ENCODE results near the gene CGNL1. TPM values are rescaled to one million over a fixed set of nuclear protein-coding genes. Genes with fewer than 3 reads are reported as not detected.

The CGNL1 gene
- polyA plus RNA-seq, 3 donors from 2014 or later = not detected

GRCh38 chr15:57425842-57426241, 49.5 kb downstream of the CGNL1 start:
- H3K36me3 Mint-ChIP-seq = no peaks in the 10 kb centered on the region
- no peaks in the 10 kb centered on the region for H3K4me1 Mint-ChIP-seq
- no peak overlapping the region for H3K4me3 Mint-ChIP-seq
- no peaks in the 10 kb centered on the region for H3K9me3 Mint-ChIP-seq
- H3K27ac Mint-ChIP-seq = no peak overlapping the region
- no peak for DNase-seq
- H3K27me3 Mint-ChIP-seq (ENCODE audit: low read depth in 3 of 3) = peaks cover 1 to 7% (median 3%) of the 10 kb centered on the region in 3 donors

GRCh38 chr15:57427367-57427821, 51.1 kb downstream of the CGNL1 start:
- peaks cover 0 to 13% (median 3%) of the 10 kb centered on the region in 3 donors for H3K27me3 Mint-ChIP-seq (ENCODE audit: low read depth in 3 of 3)
- no peaks in the 10 kb centered on the region for H3K4me1 Mint-ChIP-seq
- no peak for DNase-seq
- no peak overlapping the region for H3K4me3 Mint-ChIP-seq
- H3K36me3 Mint-ChIP-seq = no peaks in the 10 kb centered on the region
- no peak overlapping the region for H3K27ac Mint-ChIP-seq
- no peaks in the 10 kb centered on the region for H3K9me3 Mint-ChIP-seq

GRCh38 chr15:57432141-57432741, 55.9 kb downstream of the CGNL1 start:
- Mint-ChIP-seq H3K4me1 (no peaks in the 10 kb centered on the region), H3K27me3 (ENCODE audit: low read depth in 3 of 3) (peaks cover 2 to 14% (median 6%) of the 10 kb centered on the region in 3 donors), H3K4me3 (no peak overlapping the region), H3K9me3 (no peaks in the 10 kb centered on the region), H3K36me3 (no peaks in the 10 kb centered on the region), H3K27ac (no peak overlapping the region)
- DNase-seq = no peak

- H3K4me1 Mint-ChIP-seq = no peaks in the 10 kb centered on the region
- H3K27ac Mint-ChIP-seq = no peak overlapping the region
- H3K4me3 Mint-ChIP-seq = no peak overlapping the region
- peaks cover 2 to 16% (median 3%) of the 10 kb centered on the region in 3 donors for H3K27me3 Mint-ChIP-seq (ENCODE audit: low read depth in 3 of 3)
- DNase-seq = no peak
- H3K9me3 Mint-ChIP-seq = no peaks in the 10 kb centered on the region
- H3K36me3 Mint-ChIP-seq = no peaks in the 10 kb centered on the region
Observed at GRCh38 chr15:57436166-57436565, 59.9 kb downstream of the CGNL1 start.

- no peak for DNase-seq
- H3K36me3 Mint-ChIP-seq = no peaks in the 10 kb centered on the region
- H3K27me3 Mint-ChIP-seq (ENCODE audit: low read depth in 3 of 3) = peaks cover 2 to 14% (median 3%) of the 10 kb centered on the region in 3 donors
- no peaks in the 10 kb centered on the region for H3K4me1 Mint-ChIP-seq
- H3K27ac Mint-ChIP-seq = no peak overlapping the region
- H3K9me3 Mint-ChIP-seq = no peaks in the 10 kb centered on the region
- H3K4me3 Mint-ChIP-seq = no peak overlapping the region
Observed at GRCh38 chr15:57436961-57437360, 60.7 kb downstream of the CGNL1 start.

- H3K4me3 Mint-ChIP-seq = no peak overlapping the region
- H3K27me3 Mint-ChIP-seq (ENCODE audit: low read depth in 3 of 3) = peaks cover 2 to 11% (median 3%) of the 10 kb centered on the region in 3 donors
- no peak overlapping the region for H3K27ac Mint-ChIP-seq
- H3K36me3 Mint-ChIP-seq = no peaks in the 10 kb centered on the region
- no peaks in the 10 kb centered on the region for H3K9me3 Mint-ChIP-seq
- DNase-seq = no peak
- H3K4me1 Mint-ChIP-seq = no peaks in the 10 kb centered on the region
Observed at GRCh38 chr15:57437564-57437963, 61.3 kb downstream of the CGNL1 start.

- Mint-ChIP-seq H3K27me3 (ENCODE audit: low read depth in 3 of 3) (peaks cover 2 to 9% (median 3%) of the 10 kb centered on the region in 3 donors), H3K27ac (no peak overlapping the region), H3K4me3 (no peak overlapping the region), H3K4me1 (no peaks in the 10 kb centered on the region), H3K9me3 (no peaks in the 10 kb centered on the region), H3K36me3 (no peaks in the 10 kb centered on the region)
- DNase-seq = no peak
Observed at GRCh38 chr15:57438166-57438565, 61.9 kb downstream of the CGNL1 start.

GRCh38 chr15:57439128-57440027, 63.1 kb downstream of the CGNL1 start:
- DNase-seq = no peak
- no peaks in the 10 kb centered on the region for H3K4me1 Mint-ChIP-seq
- no peak overlapping the region for H3K27ac Mint-ChIP-seq
- H3K9me3 Mint-ChIP-seq = no peaks in the 10 kb centered on the region
- no peaks in the 10 kb centered on the region for H3K36me3 Mint-ChIP-seq
- H3K27me3 Mint-ChIP-seq (ENCODE audit: low read depth in 3 of 3) = peaks cover 2 to 5% (median 3%) of the 10 kb centered on the region in 3 donors
- H3K4me3 Mint-ChIP-seq = no peak overlapping the region

- Mint-ChIP-seq H3K27ac (no peak overlapping the region), H3K27me3 (ENCODE audit: low read depth in 3 of 3) (peaks cover under 1 to 5% (median 3%) of the 10 kb centered on the region in 3 donors), H3K36me3 (no peaks in the 10 kb centered on the region), H3K4me3 (no peak overlapping the region), H3K9me3 (no peaks in the 10 kb centered on the region), H3K4me1 (no peaks in the 10 kb centered on the region)
- DNase-seq = no peak
Observed at GRCh38 chr15:57440167-57440566, 63.9 kb downstream of the CGNL1 start.

GRCh38 chr15:57440799-57441198, 64.5 kb downstream of the CGNL1 start:
- DNase-seq = no peak
- Mint-ChIP-seq H3K27me3 (ENCODE audit: low read depth in 3 of 3) (peaks cover 0 to 7% (median 3%) of the 10 kb centered on the region in 3 donors), H3K4me1 (no peaks in the 10 kb centered on the region), H3K27ac (no peak overlapping the region), H3K4me3 (no peak overlapping the region), H3K9me3 (no peaks in the 10 kb centered on the region), H3K36me3 (no peaks in the 10 kb centered on the region)

- Mint-ChIP-seq H3K36me3 (no peaks in the 10 kb centered on the region), H3K27me3 (ENCODE audit: low read depth in 3 of 3) (peaks cover 0 to 7% (median 0%) of the 10 kb centered on the region in 3 donors), H3K9me3 (no peaks in the 10 kb centered on the region), H3K4me3 (no peak overlapping the region), H3K27ac (no peak overlapping the region), H3K4me1 (no peaks in the 10 kb centered on the region)
- no peak for DNase-seq
Observed at GRCh38 chr15:57442335-57442734, 66.0 kb downstream of the CGNL1 start.

GRCh38 chr15:57443486-57443885, 67.2 kb downstream of the CGNL1 start:
- H3K4me1 Mint-ChIP-seq = no peaks in the 10 kb centered on the region
- no peak overlapping the region for H3K4me3 Mint-ChIP-seq
- no peak overlapping the region for H3K27ac Mint-ChIP-seq
- no peak for DNase-seq
- no peaks in the 10 kb centered on the region for H3K36me3 Mint-ChIP-seq
- peaks cover 0 to 6% (median 0%) of the 10 kb centered on the region in 3 donors for H3K27me3 Mint-ChIP-seq (ENCODE audit: low read depth in 3 of 3)
- no peaks in the 10 kb centered on the region for H3K9me3 Mint-ChIP-seq

- H3K4me1 Mint-ChIP-seq = no peaks in the 10 kb centered on the region
- no peaks in the 10 kb centered on the region for H3K9me3 Mint-ChIP-seq
- peaks cover 0 to 11% (median 0%) of the 10 kb centered on the region in 3 donors for H3K27me3 Mint-ChIP-seq (ENCODE audit: low read depth in 3 of 3)
- H3K36me3 Mint-ChIP-seq = no peaks in the 10 kb centered on the region
- no peak overlapping the region for H3K4me3 Mint-ChIP-seq
- H3K27ac Mint-ChIP-seq = no peak overlapping the region
- DNase-seq = no peak
Observed at GRCh38 chr15:57444877-57445513, 68.7 kb downstream of the CGNL1 start.

GRCh38 chr15:57445872-57446271, 69.6 kb downstream of the CGNL1 start:
- no peaks in the 10 kb centered on the region for H3K4me1 Mint-ChIP-seq
- peaks cover 0 to 11% (median 0%) of the 10 kb centered on the region in 3 donors for H3K27me3 Mint-ChIP-seq (ENCODE audit: low read depth in 3 of 3)

More at GRCh38 chr15:57445872-57446271, 69.6 kb downstream of the CGNL1 start:
- Mint-ChIP-seq H3K9me3 (no peaks in the 10 kb centered on the region), H3K27ac (no peak overlapping the region), H3K4me3 (no peak overlapping the region), H3K36me3 (no peaks in the 10 kb centered on the region)
- no peak for DNase-seq

All from immature natural killer cell (primary cell).